Mucosa of descending colon (tissue), 3 donors: ENCODE data around the gene HDHD5. TPM values are rescaled to one million over a fixed set of nuclear protein-coding genes. Genes with fewer than 3 reads are reported as not detected.

Source experiments
- ATAC-seq: fragments of 200-7000 bp; cut with Tn5 transposase; one replicate; pipeline ENCODE4 v1.9.1; 2020; ENCODE audit warnings: mild to moderate bottlenecking, moderate library complexity
- DNase-seq, 3 donors: peaks; one replicate each; pipeline ENCODE4 v3.0.0-alpha.2; 2020
- H3K36me3 ChIP-seq: fragments of 200-600 bp; one replicate; pipeline ENCODE4 v1.8.0; 2021; ENCODE audit warnings: low read depth, mild to moderate bottlenecking
- H3K4me1 ChIP-seq: fragments of 200-600 bp; one replicate; pipeline ENCODE4 v1.8.0; 2021; ENCODE audit warnings: low read depth, mild to moderate bottlenecking
- H3K4me3 ChIP-seq: fragments of 200-600 bp; one replicate; pipeline ENCODE4 v1.8.0; 2021; ENCODE audit warnings: mild to moderate bottlenecking
- H3K9me3 ChIP-seq: fragments of 200-600 bp; one replicate; pipeline ENCODE4 v1.8.0; 2021; ENCODE audit warnings: mild to moderate bottlenecking
- intact Hi-C, 2 donors: fragments of 100-400 bp; cut with DNase I in 1 of 2; cut with micrococcal nuclease in 1 of 2; formaldehyde crosslinking; loops; one replicate each; pipeline versions ENCODE4 v1.11.0 to v1.11.1; 2022; cut with DNase I, micrococcal nuclease
- total RNA-seq, 3 donors: library from RNA; stranded (reverse); fragmentation: NEBNext Ultra II Directional in 2 of 3; extraction: Animal tissue kit (Norgen Biotek cat#: 25700) in 2 of 3; gene quantifications; one replicate each; pipeline versions ENCODE4 v1.2.1 to v1.2.4, GENCODE V29; 2021 to 2023
- TF ChIP-seq, protein P1 (sequence below): fragments of 200-600 bp; IDR thresholded peaks from one replicate; pipeline ENCODE4 v1.8.0; 2022; ENCODE audit warnings: antibody characterized with exemption, mild to moderate bottlenecking
- donor health status: DM: no; HTN: no; CAD: no; lungs with moderate emphysema.
- donor health status: DM: no; HTN: no; CAD: no.
- donor health status: DM: no; HTN: yes; CAD: no.

HDHD5 gene
- total RNA-seq, 3 donors from 2014 or later, result 31.0 to 36.1 (median 32.6) TPM

DNA sequence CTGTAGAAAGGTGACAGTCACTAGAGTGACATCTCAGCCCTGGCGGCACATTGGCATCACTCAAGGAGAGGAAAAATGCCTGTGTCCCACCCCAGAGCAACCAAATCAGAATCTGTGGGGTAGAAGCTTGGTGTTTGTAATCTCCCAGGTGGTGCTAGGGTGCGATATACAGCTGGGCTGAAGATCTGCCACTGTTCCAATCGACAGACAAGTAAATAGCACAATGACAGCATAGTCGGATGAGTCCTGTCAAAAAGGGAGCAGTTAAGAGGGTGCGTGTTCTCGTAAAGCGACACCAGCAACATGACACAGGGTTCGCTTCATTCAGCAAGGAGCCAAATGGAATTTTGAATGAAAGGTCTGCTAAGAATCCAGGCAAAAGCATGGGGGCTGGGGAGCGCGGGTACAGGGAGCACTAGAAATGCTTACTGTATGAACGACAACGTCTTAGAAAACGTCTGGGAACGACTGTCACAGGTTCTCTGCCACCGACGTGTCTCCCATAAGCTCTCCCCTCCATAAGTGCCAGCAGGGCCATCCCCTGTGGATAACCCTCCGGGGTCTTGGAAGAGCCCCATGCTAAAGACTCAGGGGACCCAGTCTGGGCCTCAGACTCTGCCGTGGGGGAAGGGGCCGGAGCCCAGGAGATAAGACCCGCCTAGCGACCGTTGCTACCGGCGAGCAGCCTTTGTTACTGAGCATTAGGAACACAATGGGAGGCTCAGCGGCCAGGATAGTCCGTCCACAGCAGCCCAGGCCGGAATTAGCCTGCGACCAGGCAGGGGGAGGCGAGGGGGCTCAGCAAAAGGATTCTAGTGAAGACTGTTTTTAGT, 39.3 kb upstream of the HDHD5 start:
- no peaks in the 10 kb centered on the region for H3K9me3 ChIP-seq
- H3K4me3 ChIP-seq, result no peak overlapping the region
- no peaks in the 10 kb centered on the region for H3K36me3 ChIP-seq
- ATAC-seq (peak; percentile 64), DNase-seq (peak in 1 of 3 donors; percentile 38)
- TF ChIP-seq, protein P1, sequence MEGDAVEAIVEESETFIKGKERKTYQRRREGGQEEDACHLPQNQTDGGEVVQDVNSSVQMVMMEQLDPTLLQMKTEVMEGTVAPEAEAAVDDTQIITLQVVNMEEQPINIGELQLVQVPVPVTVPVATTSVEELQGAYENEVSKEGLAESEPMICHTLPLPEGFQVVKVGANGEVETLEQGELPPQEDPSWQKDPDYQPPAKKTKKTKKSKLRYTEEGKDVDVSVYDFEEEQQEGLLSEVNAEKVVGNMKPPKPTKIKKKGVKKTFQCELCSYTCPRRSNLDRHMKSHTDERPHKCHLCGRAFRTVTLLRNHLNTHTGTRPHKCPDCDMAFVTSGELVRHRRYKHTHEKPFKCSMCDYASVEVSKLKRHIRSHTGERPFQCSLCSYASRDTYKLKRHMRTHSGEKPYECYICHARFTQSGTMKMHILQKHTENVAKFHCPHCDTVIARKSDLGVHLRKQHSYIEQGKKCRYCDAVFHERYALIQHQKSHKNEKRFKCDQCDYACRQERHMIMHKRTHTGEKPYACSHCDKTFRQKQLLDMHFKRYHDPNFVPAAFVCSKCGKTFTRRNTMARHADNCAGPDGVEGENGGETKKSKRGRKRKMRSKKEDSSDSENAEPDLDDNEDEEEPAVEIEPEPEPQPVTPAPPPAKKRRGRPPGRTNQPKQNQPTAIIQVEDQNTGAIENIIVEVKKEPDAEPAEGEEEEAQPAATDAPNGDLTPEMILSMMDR, result no peak
- no peaks in the 10 kb centered on the region for H3K4me1 ChIP-seq
- intact Hi-C loops, result no loop called here

DNA sequence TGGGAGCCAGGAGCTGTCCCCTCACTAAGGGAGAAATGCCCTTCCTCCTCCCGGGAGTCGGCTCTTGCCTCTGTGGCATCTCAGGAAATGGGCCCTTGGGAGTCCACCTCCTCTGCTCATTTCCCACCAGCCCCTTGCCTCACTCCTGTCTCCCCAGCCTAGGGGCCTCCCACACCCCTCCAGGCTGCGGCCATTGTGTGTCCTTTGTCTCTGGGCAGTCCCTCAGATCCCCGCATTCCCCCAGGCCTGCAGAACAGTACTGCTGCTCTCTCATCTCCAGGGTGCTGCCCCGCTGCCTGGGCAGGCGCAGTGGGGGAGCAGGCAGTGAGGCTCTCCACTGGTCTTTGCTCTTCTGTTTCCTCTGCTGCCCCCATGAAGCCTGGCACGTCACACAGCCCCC, 35.1 kb upstream of the HDHD5 start:
- intact Hi-C loops, result no loop called here
- no peaks in the 10 kb centered on the region for H3K9me3 ChIP-seq
- H3K4me1 ChIP-seq, result no peaks in the 10 kb centered on the region
- H3K4me3 ChIP-seq, result no peak overlapping the region
- no peak for ATAC-seq
- TF ChIP-seq, protein P1, result no peak
- no peak for DNase-seq
- no peaks in the 10 kb centered on the region for H3K36me3 ChIP-seq

DNA sequence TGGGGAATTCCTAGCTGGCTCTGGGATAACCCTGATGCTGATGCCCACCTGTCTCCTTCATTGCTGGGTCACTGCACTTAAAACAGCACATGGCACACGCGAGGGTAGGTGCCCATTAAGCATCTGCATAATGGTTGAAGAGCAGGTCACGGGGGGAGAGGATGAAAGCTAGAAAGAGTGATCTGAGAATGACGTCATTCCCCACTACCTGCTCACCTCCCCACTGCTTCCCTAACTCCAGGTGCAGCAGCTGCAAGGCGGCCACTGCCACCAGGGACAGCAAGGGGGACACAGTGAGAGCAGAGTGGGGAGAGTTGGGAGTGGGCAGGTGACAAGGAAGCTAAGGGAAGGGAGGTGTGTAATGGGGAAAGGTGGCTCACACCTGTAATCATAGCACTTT, 33.1 kb upstream of the HDHD5 start:
- ATAC-seq (no peak), DNase-seq (no peak)
- H3K9me3 ChIP-seq, result no peaks in the 10 kb centered on the region
- TF ChIP-seq, protein P1, result no peak
- no peaks in the 10 kb centered on the region for H3K36me3 ChIP-seq
- H3K4me1 ChIP-seq, result no peaks in the 10 kb centered on the region
- intact Hi-C loops, result no loop called here
- H3K4me3 ChIP-seq, result no peak overlapping the region

DNA sequence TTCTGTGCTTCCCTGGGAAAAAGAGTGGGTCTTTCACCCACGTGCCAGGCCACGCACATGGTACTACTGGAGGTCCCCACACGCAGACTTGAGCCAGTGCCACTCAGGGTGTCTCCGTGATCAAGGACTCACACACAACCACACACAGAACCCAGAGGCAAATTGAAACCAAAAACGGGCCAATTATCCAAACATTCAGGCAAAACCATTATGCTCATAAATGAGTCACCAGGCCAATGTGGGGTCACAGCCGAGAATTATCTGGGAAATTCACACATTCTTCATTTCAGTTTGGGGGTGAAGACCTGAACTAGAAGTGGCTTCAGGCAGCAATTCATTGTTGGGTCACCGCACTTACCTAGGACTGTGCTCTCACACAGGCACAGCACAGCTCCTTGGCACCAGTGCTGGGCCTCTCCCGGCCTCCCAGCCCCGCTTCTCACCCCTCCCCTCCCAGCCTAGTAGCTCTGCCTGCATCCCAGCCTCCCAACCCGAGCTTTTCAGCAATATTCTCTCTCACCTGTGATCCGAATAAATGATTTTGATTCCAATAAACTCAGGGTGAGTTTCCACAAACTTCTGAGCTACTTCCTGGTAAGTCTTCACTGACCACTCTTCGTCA, 32.2 kb upstream of the HDHD5 start:
- DNase-seq (no peak), ATAC-seq (no peak)
- Histone ChIP-seq H3K9me3 (no peaks in the 10 kb centered on the region), H3K36me3 (no peaks in the 10 kb centered on the region), H3K4me3 (no peak overlapping the region), H3K4me1 (no peaks in the 10 kb centered on the region)
- intact Hi-C loops, result no loop called here
- TF ChIP-seq, protein P1, result no peak

DNA sequence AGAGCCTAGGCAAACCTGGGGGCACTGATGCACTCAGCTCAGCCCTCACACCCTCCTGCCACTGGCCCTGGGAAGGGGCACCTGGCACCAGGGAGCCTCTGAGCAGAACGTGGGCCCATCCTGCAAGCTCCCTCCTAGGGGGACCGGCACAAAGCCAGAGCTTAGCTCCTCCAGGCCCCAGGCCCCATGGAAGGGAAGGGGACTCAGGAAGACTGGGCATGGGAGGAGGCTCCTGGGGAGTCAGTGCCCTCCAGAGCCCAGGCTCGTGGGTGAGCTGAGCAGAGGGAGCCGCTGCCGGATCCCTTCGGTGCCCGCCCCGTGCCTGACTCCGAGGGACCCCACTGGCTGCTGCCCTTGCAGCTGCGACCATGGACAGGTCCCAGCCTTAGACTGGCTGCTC, 31.6 kb upstream of the HDHD5 start:
- H3K4me1 ChIP-seq, result no peaks in the 10 kb centered on the region
- TF ChIP-seq, protein P1, result no peak
- H3K9me3 ChIP-seq, result no peaks in the 10 kb centered on the region
- intact Hi-C loops, result no loop called here
- no peak overlapping the region for H3K4me3 ChIP-seq
- no peak for DNase-seq
- no peaks in the 10 kb centered on the region for H3K36me3 ChIP-seq
- peak; percentile 22 for ATAC-seq
